Fibroblast of skin of back (primary cell): ENCODE measurements around the gene LOXL1.
A peak's percentile ranks its signal among the peaks of the same experiment; 100 is the strongest.

Experiments used
- DNase-seq: peaks from one replicate; pipeline ENCODE4 v3.0.0-alpha.2; 2013

LOXL1 gene

DNA sequence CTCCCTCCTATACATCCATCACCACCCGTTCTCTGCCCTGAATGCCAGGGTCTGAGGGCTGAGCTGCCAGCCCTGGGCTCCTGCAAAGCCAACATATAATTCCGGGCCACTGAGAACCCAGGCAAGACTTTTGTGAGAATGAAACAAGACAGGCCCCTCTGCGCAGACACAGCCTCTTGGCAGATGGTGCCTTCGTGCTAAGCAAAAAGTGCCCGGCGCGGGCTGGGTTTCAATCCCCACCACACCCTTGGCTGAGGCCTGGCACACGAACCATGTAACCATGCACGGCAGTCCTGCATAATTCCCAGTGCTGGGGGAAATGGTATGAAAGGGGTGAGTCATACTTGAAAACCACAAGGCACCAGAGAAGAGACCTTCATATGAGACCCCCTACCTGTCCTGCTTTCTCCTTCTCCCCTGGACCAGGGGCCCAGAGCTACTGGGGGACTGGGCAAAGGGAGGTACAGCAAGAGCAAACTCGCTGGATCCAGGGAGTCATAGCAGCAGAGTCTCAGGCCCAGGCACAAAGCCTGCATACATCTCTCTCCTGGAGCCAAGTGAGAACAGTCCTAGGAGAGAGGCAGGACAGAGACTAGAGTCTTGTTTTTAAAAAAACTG, 26.1 kb upstream of the LOXL1 start:
- DNase-seq, result peak; percentile 73

DNA sequence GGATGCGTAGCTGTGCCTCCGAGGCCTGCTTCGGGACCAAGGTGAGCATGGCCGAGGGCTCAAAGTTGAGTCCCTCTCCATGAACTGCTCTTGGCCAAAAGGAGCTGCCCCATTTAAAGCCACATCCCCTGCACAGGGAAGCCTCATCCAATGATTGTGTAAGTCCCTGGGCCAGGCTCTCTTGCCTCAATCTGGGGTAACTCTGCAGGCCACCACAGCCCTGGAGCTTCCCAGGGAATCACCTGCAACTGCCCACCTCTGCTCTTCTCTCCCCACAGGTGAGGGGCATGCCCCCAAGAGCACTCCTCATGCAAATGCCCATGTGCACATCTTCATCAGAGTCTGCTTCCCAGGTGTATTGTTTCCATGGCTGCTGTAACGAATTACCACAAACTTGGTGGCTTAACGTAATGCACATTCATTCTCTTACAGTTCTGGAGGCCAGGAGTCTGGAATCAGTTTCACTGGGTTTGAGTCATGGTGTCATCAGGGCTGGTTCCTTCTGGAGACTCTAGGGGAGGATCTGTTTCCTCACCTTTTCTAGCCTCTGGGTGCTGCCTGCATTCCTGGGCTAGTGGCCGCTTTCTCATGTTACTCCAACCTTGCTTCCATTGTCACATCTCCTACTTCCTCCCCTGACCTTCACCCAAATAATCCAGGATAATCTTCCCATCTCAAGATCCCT, 25.0 kb upstream of the LOXL1 start:
- DNase-seq, result no peak

DNA sequence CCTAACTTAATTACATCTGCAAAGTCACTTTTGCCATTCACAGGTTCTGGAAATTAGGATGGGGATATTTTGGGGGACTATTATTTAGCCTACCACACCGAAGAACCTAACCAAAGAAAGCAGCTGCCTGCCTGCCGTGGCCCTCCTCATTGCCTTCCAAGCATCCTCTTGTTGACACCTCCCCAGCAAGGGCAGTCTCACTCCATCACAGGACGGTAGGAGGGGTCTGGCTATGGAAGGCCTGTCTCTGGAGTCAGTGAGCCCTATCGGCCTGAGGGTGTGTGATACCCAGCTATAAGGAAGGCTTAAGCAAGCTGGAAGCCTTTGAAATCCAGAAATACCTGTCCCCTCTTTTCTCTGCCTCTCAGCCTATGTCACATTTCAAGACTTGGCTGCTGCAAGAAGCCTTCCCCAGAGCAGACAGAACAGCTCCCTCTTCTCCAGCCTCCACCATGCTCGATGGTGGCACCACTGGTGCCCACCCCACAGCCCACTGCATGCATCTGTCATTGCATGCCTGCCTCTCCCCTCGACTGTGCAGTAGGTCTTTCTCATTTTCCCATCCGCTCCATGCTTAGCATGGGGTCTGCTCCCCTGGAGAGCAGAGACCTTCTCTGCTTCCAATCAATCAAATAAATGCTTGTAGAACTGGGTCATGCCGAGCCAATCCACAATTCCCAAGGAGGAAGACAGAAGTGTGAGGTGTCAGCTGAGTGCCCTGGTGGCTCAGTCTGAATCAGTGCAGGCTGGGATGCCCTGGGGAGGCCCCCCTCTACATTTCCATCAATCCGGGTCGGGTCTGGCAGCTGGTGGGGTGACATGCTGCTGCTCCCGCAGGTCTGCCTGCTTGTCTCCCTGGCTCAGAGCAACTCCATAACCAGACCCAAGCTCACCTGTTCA, 23.9 kb upstream of the LOXL1 start:
- no peak for DNase-seq

DNA sequence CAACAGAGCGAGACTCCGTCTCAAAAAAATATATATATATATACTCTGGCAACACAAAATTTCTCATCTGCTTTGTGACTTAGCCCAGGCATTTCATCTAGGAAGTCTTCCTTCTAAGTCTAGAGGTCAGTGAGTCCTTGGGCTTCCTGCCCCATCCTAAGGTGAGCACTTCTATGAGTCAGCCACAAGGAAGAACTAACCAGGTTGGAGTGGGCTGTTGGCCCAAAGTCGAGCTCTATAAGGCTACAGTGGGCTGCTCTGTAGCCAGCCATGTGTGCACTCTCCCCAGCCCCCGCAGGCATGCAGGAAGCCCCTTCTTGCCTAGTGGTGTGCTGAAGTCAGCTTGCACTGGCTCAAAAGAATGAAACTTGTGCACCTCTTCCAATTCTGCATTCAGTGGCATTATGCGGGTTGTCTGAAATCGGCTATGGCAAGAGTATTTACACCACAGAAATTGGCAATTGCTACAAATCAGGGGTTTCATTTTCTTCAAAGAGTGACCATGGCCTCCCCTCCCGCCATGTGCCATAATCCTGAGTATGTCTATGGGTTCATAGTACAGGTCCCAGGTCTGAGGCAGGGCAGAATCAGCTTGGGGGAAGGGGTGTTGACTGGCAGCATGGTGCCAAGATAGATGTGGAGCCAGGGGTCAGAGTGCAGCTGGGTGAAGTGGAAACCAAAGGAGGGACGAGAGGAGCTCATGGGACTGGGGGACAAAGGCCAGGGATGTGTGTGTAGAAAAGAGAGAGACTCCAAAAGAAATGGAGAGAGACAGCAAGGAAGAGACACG, 22.0 kb upstream of the LOXL1 start:
- no peak for DNase-seq

DNA sequence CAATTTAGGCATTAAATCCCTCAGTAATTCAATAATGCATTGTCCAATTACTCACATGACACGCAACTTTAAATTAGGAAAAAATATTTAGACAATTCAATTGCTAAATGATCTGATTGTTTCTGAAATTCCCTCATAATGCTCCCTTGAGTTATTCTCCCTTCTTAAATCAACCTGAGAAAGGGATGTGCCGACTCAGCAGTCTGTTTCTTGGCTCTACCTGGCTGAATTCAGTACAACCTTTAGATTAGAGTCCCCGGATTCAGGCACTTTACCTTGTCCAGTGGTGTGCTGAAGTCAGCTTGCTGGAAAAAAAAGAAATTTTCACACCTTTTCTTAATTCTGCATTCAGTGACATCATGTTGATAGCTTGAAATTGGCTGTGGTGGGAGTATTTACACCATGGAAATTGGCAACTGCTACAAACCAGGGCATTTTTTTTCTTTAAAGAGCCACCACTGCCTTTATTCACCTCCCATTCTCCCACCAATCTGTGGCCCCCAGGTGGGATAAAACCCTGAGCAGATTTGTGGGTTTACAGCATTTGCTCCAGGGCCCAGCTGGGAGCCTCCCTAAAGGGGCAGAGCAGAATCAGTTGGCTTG, 20.9 kb upstream of the LOXL1 start:
- no peak for DNase-seq

DNA sequence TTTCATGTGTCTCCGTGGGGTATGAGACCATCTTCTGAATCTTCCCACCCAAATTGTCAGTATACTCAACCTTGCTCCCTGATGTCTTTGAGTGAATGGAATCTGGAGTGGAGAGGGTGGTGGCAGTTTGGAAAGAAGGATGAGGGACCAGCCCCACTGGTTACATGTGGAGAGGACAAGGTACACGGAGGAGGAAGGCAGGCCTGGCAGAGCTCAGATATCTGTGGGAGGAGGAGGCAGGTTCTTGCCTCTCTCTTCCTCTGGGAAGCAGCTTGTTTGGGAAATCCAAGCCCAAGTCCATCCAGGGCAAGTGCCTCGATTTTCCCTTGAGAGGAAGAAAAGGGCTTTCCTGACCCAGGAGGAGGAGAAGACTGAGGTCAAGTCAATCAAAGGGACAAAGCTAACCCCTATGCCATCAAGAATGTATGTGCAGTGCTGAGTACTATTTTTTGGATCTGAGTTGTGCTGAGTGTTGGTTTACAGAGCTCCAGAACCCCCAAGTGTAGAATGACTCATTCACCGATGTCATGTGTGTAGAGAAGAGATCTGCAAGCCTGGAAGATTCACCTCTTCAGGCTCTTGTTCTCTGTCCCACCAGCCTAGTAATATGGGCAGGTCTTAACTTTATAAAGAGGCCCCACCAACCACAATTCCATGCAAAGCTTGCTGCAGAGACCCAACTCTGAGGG, 19.8 kb upstream of the LOXL1 start:
- DNase-seq, result peak; percentile 58

DNA sequence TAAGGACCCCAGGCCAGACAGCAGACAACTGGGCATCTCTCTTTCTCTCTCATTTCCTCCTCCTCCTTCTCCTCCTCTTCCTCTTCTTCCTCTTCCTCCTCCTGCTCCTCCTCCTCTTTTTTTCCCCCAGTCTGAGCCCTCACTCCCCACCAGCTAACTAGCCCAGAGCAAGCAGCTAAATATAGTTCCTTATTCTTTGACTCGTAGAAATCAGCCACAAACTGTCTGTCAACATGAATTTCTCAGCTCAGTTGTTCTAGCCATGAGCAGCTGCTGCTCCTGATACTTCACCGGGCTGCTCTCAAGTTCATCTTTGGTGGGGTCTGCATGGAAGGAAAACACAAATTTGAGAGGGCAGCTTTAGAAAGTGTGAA, 19.2 kb upstream of the LOXL1 start:
- no peak for DNase-seq

DNA sequence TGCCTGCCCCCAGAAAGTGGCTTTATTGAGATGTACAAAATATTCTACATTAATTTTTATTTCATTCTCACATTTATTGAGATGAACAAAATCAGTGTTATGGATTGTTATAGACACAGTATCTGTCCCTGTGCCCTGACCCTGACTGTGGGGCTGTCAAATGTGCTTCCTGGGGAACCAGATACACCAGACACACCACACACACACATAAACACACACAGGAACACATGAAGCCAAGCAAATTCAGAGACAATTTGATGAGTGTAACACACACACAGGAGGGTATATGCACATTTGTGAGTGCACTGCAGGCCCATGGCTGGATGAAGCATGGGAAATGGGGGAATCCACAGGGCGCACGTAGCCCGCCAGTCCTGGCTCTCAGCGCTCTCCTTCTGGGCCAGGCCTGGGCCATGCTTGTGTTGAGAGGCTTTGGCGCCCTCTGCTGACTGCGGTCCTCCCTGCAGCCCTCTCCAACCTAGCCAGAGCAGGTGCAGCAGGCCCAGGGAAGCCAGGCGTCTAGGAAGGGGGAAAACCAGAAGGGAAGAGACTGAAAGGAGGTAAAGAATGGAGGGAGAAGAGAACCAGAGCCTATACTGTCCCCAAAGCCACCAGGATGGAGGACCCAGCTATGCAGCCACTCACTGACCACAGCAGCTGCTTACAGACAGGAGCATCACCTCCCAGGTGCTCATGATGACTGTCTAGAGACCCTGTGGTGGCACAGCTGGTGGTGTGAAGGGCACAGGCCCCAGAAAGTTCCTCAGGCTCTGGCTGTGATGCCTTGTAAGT, 18.0 kb upstream of the LOXL1 start:
- peak; percentile 65 for DNase-seq

DNA sequence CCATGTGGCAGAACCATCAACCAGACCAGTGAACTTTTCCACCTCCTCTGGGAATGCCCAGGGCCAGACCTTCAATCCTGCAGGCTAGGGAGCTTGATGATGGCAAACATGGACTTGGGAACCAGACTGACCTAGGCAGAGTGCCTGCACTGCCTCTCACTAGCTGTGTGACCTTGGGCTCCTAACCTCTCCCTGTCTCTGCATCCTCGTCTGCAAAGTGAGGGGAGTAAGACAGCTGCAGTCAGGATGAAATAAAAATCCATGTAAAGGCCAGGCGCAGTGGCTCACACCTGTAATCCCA, 17.5 kb upstream of the LOXL1 start:
- no peak for DNase-seq

DNA sequence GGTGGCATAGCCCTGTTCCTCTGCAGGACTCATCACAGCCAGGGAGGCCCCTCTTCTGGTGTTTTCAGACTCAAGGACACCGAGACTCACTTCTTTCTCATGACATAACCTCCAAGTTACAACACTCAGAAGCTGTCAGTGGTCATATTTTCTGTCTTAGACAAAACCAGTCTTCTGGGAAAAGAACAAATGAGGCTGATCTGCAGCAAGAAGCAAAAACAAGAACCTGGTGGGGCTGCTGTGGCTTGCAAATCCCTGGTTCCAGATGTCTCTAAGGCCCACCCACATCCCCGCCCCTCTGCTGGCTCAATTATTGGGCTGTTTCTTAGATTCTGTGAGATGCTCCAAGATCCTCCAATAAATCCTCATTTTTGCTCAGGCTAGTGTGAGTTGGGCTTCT, 16.6 kb upstream of the LOXL1 start:
- no peak for DNase-seq

DNA sequence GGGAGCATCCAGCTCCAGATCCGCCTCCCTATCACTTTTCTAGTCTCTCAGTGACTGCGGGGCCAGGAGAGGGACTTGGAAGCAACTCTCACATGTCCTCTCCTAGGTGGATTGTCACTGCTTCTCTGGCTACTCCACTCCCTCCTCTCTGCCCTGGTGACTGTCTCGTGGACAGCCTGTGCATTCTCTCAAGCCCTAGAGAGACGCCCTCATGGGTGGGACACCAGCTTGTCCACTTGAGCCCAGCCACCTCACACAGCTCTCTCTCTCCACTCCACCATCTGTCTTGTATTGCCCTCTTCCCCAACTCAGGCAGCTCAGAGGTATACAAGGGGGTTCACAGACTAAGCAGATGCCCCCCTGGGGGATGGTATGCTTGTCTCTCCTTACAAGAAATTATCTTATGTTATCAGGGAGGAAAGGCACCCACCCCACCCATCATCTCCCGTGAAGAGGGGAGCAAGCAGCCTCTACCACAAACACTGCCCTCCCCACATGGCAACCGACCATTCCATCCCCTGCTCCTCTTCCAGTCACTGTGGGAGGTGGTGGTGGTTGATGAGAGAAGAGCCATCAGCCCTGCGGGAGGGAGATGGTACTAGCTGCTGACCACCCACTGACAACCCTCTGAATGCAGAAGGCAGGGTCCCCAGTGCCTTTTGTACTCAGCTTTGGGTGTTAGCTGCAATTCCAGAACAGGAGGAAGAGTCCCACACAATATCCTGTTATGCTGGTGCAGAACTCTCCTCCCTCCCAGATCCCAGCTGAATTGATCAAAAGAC, 15.5 kb upstream of the LOXL1 start:
- DNase-seq, result no peak

DNA sequence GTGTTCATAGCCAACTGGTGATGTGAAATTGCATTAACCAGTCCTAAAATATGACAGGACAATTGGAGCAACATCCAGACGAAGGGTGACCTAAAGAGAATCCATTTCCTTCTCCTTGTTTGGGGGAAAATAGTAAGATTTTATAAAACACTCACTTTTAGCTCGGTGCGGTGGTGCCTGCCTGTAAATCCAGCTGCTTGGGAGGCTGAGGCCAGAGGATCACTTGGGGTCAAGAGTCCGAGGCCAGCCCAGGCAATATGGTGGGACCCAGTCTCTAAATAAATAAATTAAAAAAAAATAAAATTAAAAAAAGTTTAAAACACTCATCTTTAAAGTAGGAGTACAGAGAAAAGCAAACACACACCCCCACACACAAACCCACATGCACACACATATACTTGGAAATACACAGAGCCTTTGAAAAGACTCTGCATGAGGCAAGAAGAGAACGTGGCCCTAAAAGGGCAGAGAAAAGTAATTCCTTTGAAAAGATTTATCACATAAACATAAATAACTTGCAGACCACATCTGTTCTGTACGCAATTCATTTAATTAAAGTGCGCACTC, 14.1 kb upstream of the LOXL1 start:
- no peak for DNase-seq

DNA sequence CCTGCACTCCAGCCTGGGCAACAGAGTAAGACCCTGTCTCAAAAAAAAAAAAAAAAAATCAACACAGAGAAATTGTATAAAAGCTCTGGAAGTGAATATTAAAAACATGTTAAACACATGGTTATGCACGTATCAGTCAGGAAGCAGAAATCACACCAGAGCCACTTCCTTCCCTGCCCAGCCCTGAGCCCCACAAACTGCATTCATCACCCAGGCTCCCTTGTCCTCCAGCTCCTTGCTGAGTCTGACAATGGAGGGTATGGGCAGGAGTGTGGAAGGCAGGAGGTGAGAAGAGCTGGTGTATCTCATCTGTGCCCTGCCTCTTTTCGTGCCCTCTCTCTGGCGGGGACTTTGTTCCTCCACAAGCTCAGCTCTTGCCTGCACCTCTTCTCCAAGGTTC, 12.1 kb upstream of the LOXL1 start:
- DNase-seq, result no peak

DNA sequence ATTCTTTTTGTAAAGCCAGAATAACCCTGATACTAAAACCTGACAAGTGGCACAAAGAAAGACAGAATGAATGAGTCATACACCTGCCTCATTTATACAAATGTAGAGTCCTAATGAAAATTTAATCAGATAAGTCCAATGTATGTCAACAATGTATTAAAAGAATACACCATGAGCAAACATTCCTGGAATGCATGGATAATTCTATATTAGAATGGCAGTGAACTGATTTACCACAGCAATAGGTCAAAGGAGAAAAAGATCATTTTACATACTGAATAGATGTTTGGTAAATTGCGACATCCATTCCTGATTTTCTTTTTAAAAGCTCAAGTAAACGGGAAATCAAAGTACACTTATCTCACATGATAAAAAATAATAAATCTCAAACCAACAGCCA, 11.2 kb upstream of the LOXL1 start:
- DNase-seq, result no peak

DNA sequence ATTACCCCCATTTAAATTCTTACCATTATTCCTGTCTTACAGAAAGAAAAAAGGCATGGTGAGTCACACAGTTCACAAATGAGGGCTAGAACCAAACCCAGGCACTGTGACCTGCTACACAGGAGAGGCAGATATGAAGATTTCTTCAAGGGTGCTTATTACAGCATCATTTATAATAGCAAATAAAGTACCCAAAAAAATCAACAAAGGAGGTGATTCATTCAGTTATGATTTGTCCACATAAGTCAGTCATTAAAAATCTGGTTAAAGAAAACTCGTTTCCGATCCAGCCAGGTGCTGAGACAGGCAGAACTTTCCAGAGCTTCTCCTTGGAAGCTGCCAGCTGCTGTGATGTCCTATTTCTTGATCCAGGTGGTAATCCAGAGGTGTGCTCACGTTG, 7.5 kb upstream of the LOXL1 start:
- no peak for DNase-seq

DNA sequence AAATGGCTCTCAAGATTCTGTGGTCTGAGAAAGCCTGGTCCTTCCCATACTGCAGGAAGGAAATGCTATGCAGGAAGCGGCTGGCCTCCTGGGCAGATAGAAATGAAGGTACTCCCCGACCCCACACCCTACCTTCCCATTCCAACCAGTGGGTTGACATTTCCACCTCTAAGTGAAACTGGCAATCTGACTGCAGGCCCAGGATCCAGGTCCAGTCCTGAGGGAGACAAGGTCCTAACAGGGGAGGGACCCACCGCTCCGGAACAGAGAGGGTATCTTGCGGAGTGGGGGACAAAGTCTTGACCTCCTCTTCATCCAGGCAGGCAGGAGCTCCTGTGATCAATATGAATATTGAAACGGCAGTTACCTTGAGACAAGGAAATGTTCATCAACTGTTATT, 6.6 kb upstream of the LOXL1 start:
- DNase-seq, result no peak

DNA sequence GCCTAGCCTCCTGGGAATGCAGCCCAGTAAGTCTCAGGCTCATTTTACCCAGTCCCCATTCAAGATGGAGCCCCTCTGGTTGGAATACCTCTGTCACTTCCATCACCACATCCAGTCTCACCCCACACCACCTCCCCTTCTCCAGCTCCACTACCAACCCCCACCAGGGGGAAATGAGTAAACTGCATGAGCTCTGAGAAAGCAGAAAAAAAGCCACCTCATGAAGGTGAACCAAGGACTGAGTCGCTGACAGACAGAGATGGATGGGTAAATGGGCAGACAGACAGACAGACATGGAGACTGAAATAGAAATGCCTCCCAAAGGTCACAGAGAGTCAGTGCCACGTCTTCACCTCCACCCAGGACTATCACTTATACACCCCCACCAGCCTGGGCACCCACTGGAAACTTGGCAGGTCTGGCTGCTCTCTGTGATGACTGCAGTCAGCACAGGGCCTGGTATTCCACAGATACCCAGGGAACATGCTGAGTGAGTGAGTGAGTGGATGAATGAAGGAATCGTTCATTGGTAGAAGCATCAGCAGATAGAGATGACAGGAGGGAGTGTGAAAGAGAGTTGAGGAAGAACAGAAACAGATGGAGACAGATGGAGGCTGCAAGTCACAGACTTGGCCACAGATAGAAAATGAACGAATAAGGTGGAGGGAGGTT, 4.9 kb upstream of the LOXL1 start:
- DNase-seq, result no peak

DNA sequence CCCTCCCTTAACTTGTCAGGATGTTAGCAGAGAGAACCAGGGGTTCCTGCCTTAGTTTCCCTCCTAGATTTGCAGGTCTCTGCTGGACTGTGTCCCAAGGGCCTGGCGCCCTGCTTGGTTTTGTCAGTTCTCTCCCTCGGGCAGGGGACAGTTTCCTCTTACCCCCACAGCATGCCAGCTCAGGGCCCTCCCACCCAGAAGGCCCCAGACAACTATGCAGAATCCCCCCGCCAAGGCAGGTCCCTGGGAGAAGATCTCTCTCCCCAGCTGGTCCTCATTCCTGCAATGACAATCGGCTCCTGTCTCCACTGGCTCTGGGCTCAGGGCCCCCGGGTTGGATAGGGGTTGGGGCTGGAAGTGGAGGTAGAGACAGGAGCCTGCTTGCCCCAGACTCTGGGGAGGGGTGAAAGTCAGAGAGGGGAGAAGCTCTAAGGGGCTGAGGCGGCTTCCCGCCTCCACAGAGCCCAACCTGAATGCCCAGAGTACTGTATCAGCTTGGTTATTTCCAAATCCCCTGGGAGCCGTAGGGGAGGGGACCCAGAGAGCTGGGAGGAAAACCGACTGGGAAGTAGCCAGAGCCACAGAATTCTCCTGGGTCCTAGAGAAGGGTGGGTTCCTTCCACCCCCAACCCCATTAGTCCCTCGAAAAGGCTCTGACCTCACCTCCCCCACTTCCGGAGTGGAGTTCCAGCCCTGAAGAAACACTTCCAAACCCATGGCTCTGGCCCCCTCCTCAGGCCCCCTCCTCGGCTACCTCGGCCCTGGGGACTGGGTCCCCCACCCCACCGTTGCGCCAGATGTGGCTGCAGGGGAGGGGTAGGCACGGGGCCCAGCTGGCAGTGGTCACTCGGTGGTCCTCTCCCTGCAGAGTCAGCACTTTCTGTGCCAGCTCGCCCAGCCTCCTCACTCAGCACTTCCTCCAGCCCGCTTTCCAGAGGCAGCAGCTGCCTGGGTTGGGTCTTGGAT, 3.8 kb upstream of the LOXL1 start:
- DNase-seq, result peak; percentile 94
